Stimulated activated CD8-positive, alpha-beta memory T cell treated with anti-CD3 and anti-CD28 coated beads, Interleukin-7, amount 100 ng/mL, for 48 hours (primary cell): Measurements from ENCODE around the gene TMEM208.

Experiments
- DNase-seq, 2 donors: peaks; one replicate each; pipeline ENCODE4 v3.0.0-alpha.2; 2020; ENCODE audit warnings: low read depth in 1 of 2; ENCODE audit errors: extremely low read depth in 1 of 2

TMEM208 gene

GRCh38 chr16:67191411-67191994, 35.4 kb upstream of the TMEM208 start:
- no peak for DNase-seq

GRCh38 chr16:67191995-67192681, 34.8 kb upstream of the TMEM208 start, which contains the start of gene E2F4:
TSS of gene E2F4 (plus strand) at chr16:67192155. CDS start at chr16:67192228, 73 bp downstream.
- peak; percentile 84 for DNase-seq

- DNase-seq: no peak
Measured at GRCh38 chr16:67192781-67193361, 34.1 kb upstream of the TMEM208 start.

GRCh38 chr16:67193536-67193935, 33.4 kb upstream of the TMEM208 start:
- DNase-seq: no peak

GRCh38 chr16:67194260-67194659, 32.7 kb upstream of the TMEM208 start:
- no peak for DNase-seq

- no peak for DNase-seq
Measured at GRCh38 chr16:67195676-67196075, 31.3 kb upstream of the TMEM208 start.

- no peak for DNase-seq
Measured at GRCh38 chr16:67196881-67197280, 30.0 kb upstream of the TMEM208 start.

GRCh38 chr16:67197704-67198103, 29.2 kb upstream of the TMEM208 start:
- DNase-seq: no peak

- no peak for DNase-seq
Measured at GRCh38 chr16:67198238-67198734, 28.6 kb upstream of the TMEM208 start.

GRCh38 chr16:67199011-67199807, 27.7 kb upstream of the TMEM208 start, which contains the start of gene ELMO3:
TSS of gene ELMO3 (plus strand) at chr16:67199131. CDS start at chr16:67199327, 196 bp downstream.
- no peak for DNase-seq

- DNase-seq: no peak
Measured at GRCh38 chr16:67199808-67200198, 27.1 kb upstream of the TMEM208 start.

GRCh38 chr16:67200491-67200890, 26.4 kb upstream of the TMEM208 start:
- no peak for DNase-seq

- DNase-seq: no peak
Measured at GRCh38 chr16:67201411-67202345, 25.3 kb upstream of the TMEM208 start.

GRCh38 chr16:67202426-67202825, 24.5 kb upstream of the TMEM208 start:
- DNase-seq: no peak

- DNase-seq: no peak
Measured at GRCh38 chr16:67202956-67203493, 23.9 kb upstream of the TMEM208 start.

GRCh38 chr16:67204076-67204475, 22.9 kb upstream of the TMEM208 start:
- no peak for DNase-seq

- DNase-seq: no peak
Measured at GRCh38 chr16:67206129-67206837, 20.6 kb upstream of the TMEM208 start.

GRCh38 chr16:67206838-67207248, 20.1 kb upstream of the TMEM208 start:
- no peak for DNase-seq
